ENCODE measurements around the gene TRIM2.

The TRIM2 gene

GRCh38 chr4:153206534-153206933, 2.3 kb downstream of the TRIM2 start:
- FAIRE-seq = no peak
- TF ChIP-seq CTCF (IDR thresholded peaks at IDR 0.05; ENCODE audit: insufficient read depth, missing control alignments) = no peak
- no peak for DNase-seq (ENCODE audit: insufficient read length, low spot score)

- FAIRE-seq (no peak), DNase-seq (ENCODE audit: insufficient read length, low spot score) (no peak)
- no peak for TF ChIP-seq CTCF (IDR thresholded peaks at IDR 0.05; ENCODE audit: insufficient read depth, missing control alignments)
These were observed 2.8 kb downstream of the TRIM2 start for GRCh38 chr4:153207027-153207426.

GRCh38 chr4:153207567-153207966, 3.3 kb downstream of the TRIM2 start:
- no peak for FAIRE-seq
- TF ChIP-seq CTCF (IDR thresholded peaks at IDR 0.05; ENCODE audit: insufficient read depth, missing control alignments) = no peak
- DNase-seq (ENCODE audit: insufficient read length, low spot score) = no peak

- no peak for TF ChIP-seq CTCF (IDR thresholded peaks at IDR 0.05; ENCODE audit: insufficient read depth, missing control alignments)
- DNase-seq (ENCODE audit: insufficient read length, low spot score) (no peak), FAIRE-seq (no peak)
These were observed 5.2 kb downstream of the TRIM2 start for GRCh38 chr4:153209410-153209809.

- no peak for TF ChIP-seq CTCF (IDR thresholded peaks at IDR 0.05; ENCODE audit: insufficient read depth, missing control alignments)
- no peak for DNase-seq (ENCODE audit: insufficient read length, low spot score)
- no peak for FAIRE-seq
These were observed 6.5 kb downstream of the TRIM2 start for GRCh38 chr4:153210727-153211126.

GRCh38 chr4:153211986-153212728, 7.9 kb downstream of the TRIM2 start:
- DNase-seq (ENCODE audit: insufficient read length, low spot score) (no peak), FAIRE-seq (no peak)
- TF ChIP-seq CTCF (IDR thresholded peaks at IDR 0.05; ENCODE audit: insufficient read depth, missing control alignments) = no peak

GRCh38 chr4:153212736-153213135, 8.5 kb downstream of the TRIM2 start:
- TF ChIP-seq CTCF (IDR thresholded peaks at IDR 0.05; ENCODE audit: insufficient read depth, missing control alignments) = no peak
- FAIRE-seq (no peak), DNase-seq (ENCODE audit: insufficient read length, low spot score) (no peak)

Data from D721Med (cell line).